Measurements from ENCODE around the gene DAB1.

Gene DAB1

GRCh38 chr1:57410508-57410907 lies 13.4 kb downstream of the DAB1 start:
- no peak for DNase-seq

GRCh38 chr1:57407928-57408327 lies 15.9 kb downstream of the DAB1 start:
- no peak for DNase-seq

GRCh38 chr1:57406428-57406970 lies 17.4 kb downstream of the DAB1 start:
- no peak for DNase-seq

- DNase-seq, result no peak
These were observed 19.0 kb downstream of the DAB1 start for GRCh38 chr1:57404884-57405283.

GRCh38 chr1:57403201-57403600 lies 20.7 kb downstream of the DAB1 start:
- no peak for DNase-seq

GRCh38 chr1:57401671-57402070 lies 22.2 kb downstream of the DAB1 start:
- DNase-seq, result no peak

GRCh38 chr1:57400048-57400447 lies 23.8 kb downstream of the DAB1 start:
- no peak for DNase-seq

GRCh38 chr1:57393058-57393584 lies 30.7 kb downstream of the DAB1 start:
- no peak for DNase-seq

GRCh38 chr1:57385336-57385735 lies 38.5 kb downstream of the DAB1 start:
- DNase-seq, result no peak

- DNase-seq, result no peak
These were observed 39.0 kb downstream of the DAB1 start for GRCh38 chr1:57384901-57385300.

GRCh38 chr1:57384284-57384683 lies 39.6 kb downstream of the DAB1 start:
- no peak for DNase-seq

GRCh38 chr1:57381871-57382270 lies 42.0 kb downstream of the DAB1 start:
- DNase-seq, result no peak

GRCh38 chr1:57381426-57381825 lies 42.4 kb downstream of the DAB1 start:
- DNase-seq, result no peak

GRCh38 chr1:57380923-57381322 lies 42.9 kb downstream of the DAB1 start:
- DNase-seq, result no peak

- DNase-seq, result no peak
These were observed 45.3 kb downstream of the DAB1 start for GRCh38 chr1:57378534-57378933.

GRCh38 chr1:57377339-57378139 lies 46.3 kb downstream of the DAB1 start:
- DNase-seq, result no peak

- no peak for DNase-seq
These were observed 47.8 kb downstream of the DAB1 start for GRCh38 chr1:57376041-57376440.

- no peak for DNase-seq
These were observed 54.0 kb downstream of the DAB1 start for GRCh38 chr1:57369889-57370288.

- DNase-seq, result no peak
These were observed 55.9 kb downstream of the DAB1 start for GRCh38 chr1:57367945-57368344.

- no peak for DNase-seq
These were observed 60.2 kb downstream of the DAB1 start for GRCh38 chr1:57363643-57364042.

GRCh38 chr1:57363165-57363564 lies 60.7 kb downstream of the DAB1 start:
- no peak for DNase-seq

GRCh38 chr1:57362480-57362879 lies 61.4 kb downstream of the DAB1 start:
- DNase-seq, result no peak

- no peak for DNase-seq
These were observed 62.3 kb downstream of the DAB1 start for GRCh38 chr1:57361516-57361915.

- DNase-seq, result no peak
These were observed 62.9 kb downstream of the DAB1 start for GRCh38 chr1:57360846-57361407.
